Midbrain (tissue), 1 donor: ENCODE data around the gene RRN3.
"Not testable (repeated sequence)": the region's sequence is repeated elsewhere in the genome, so short reads cannot be mapped to it uniquely, and the experiment has no call there.

Experiments used
- DNase-seq: peaks from one replicate; lab custom pipeline; 2025; lab: John Stamatoyannopoulos, UW

Gene RRN3

GRCh38 chr16:15027503-15028344 is 66.3 kb downstream of the RRN3 start:
- not testable (repeated sequence) for DNase-seq

- DNase-seq: not testable (repeated sequence)
Observed at GRCh38 chr16:15027051-15027450, 67.0 kb downstream of the RRN3 start.

- not testable (repeated sequence) for DNase-seq
Observed at GRCh38 chr16:15025234-15025951, 68.7 kb downstream of the RRN3 start.

GRCh38 chr16:15024858-15025199 is 69.2 kb downstream of the RRN3 start:
- DNase-seq: not testable (repeated sequence)

GRCh38 chr16:15023381-15024077 is 70.5 kb downstream of the RRN3 start:
- DNase-seq: not testable (repeated sequence)

GRCh38 chr16:15022194-15022593 is 71.9 kb downstream of the RRN3 start:
- DNase-seq: peak; percentile 25

- not testable (repeated sequence) for DNase-seq
Observed at GRCh38 chr16:15021429-15021828, 72.6 kb downstream of the RRN3 start.

GRCh38 chr16:15016951-15017580 is 77.0 kb downstream of the RRN3 start:
- not testable (repeated sequence) for DNase-seq

- DNase-seq: not testable (repeated sequence)
Observed at GRCh38 chr16:15016354-15016753, 77.7 kb downstream of the RRN3 start.

GRCh38 chr16:15015671-15016070 is 78.4 kb downstream of the RRN3 start:
- DNase-seq: not testable (repeated sequence)

GRCh38 chr16:15012941-15013340 is 81.1 kb downstream of the RRN3 start:
- not testable (repeated sequence) for DNase-seq
